HepG2 (cell line): Measurements from ENCODE around the gene SVOP. TPM values are rescaled to one million over a fixed set of nuclear protein-coding genes. Genes with fewer than 3 reads are reported as not detected.

Experiments
- BCL6 ChIP-seq: IDR thresholded peaks from 2 replicates; pipeline ENCODE4 v1.6.1; 2016; ENCODE audit warnings: missing genetic modification reagents, missing compliant biosample characterization
- BHLHE40 ChIP-seq: IDR thresholded peaks from 2 replicates; pipeline ENCODE4 v1.6.1; 2011; ENCODE audit warnings: low read length, improper control_type of control experiment
- GABPA ChIP-seq, 2 experiments: IDR thresholded peaks; 2 replicates each; pipeline ENCODE4 v1.6.1; 2011 to 2016; ENCODE audit warnings: low read depth in 2 of 2, low read length in 1 of 2, missing biosample characterization in 1 of 2, missing genetic modification characterization in 1 of 2
- GATAD1 ChIP-seq: IDR thresholded peaks from 2 replicates; pipeline ENCODE4 v1.6.1; 2016; ENCODE audit warnings: missing genetic modification reagents, missing compliant biosample characterization
- HNRNPK ChIP-seq: fragments of 200-400 bp; formaldehyde crosslinking; IDR thresholded peaks from 2 replicates; pipeline ENCODE4 v1.6.1; 2018; ENCODE audit warnings: low read length, low read depth, moderate library complexity, mild to moderate bottlenecking; ENCODE audit not compliant: poor library complexity, severe bottlenecking
- MED13 ChIP-seq: sonication (generic); formaldehyde crosslinking; IDR thresholded peaks from 2 replicates; pipeline ENCODE4 v1.5.0; 2020; ENCODE audit warnings: missing genetic modification reagents
- NFE2L1 ChIP-seq: sonication (generic); formaldehyde crosslinking; IDR thresholded peaks from 2 replicates; pipeline ENCODE4 v1.4.0; 2020; ENCODE audit warnings: missing genetic modification reagents, mild to moderate bottlenecking, borderline replicate concordance
- TCF7L2 ChIP-seq: IDR thresholded peaks from 2 replicates; pipeline ENCODE4 v1.6.1; 2011; ENCODE audit warnings: mild to moderate bottlenecking, low read depth, low read length, moderate library complexity
- ZFP1 ChIP-seq: IDR thresholded peaks from 2 replicates; pipeline ENCODE4 v1.6.1; 2016
- ZMYM4 ChIP-seq: sonication (generic); formaldehyde crosslinking; IDR thresholded peaks from 2 replicates; pipeline ENCODE4 v1.8.1; 2023; ENCODE audit warnings: mild to moderate bottlenecking, missing genetic modification reagents
- ZNF253 ChIP-seq: sonication (generic); formaldehyde crosslinking; IDR thresholded peaks from 2 replicates; pipeline ENCODE4 v1.8.0; 2022; ENCODE audit warnings: mild to moderate bottlenecking, missing genetic modification reagents, borderline replicate concordance
- ZNF282 ChIP-seq: fragments of 450-650 bp; IDR thresholded peaks from 2 replicates; pipeline ENCODE4 v1.6.1; 2018; ENCODE audit not compliant: partially characterized antibody
- ZNF460 ChIP-seq: sonication (generic); formaldehyde crosslinking; IDR thresholded peaks from 2 replicates; pipeline ENCODE4 v1.5.1; 2020; ENCODE audit warnings: missing genetic modification reagents, mild to moderate bottlenecking, borderline replicate concordance
- ZNF615 ChIP-seq: sonication (generic); formaldehyde crosslinking; IDR thresholded peaks from 2 replicates; pipeline ENCODE4 v1.5.0; 2020; ENCODE audit warnings: mild to moderate bottlenecking, missing genetic modification reagents, borderline replicate concordance
- ZNF772 ChIP-seq: sonication (generic); formaldehyde crosslinking; IDR thresholded peaks from 2 replicates; pipeline ENCODE4 v1.5.0; 2020; ENCODE audit warnings: mild to moderate bottlenecking, missing genetic modification reagents
- polyA plus RNA-seq, 8 experiments: library from polyadenylated mRNA; depleted of rRNA in 3 of 8; stranded (reverse) in 7 of 8; unstranded in 1 of 8; fragments of >200 nt; fragmentation: Illumina TruSeq in 4 of 8; extraction: Trizol in 4 of 8; gene quantifications; 2 replicates each; pipeline versions ENCODE4 v1.2.1 to v1.2.3, GENCODE V29; 2011 to 2016; ENCODE audit warnings: low read depth in 4 of 8, missing spikeins in 1 of 8, mixed read lengths in 1 of 8; ENCODE audit not compliant: insufficient read depth in 1 of 8
- total RNA-seq, 5 experiments: library from RNA; depleted of rRNA; stranded (reverse); fragments of >200 nt; fragmentation: Illumina TruSeq; extraction: Trizol; gene quantifications; 2 replicates each; pipeline ENCODE4 v1.2.3, GENCODE V29; 2016; ENCODE audit warnings: low read depth in 1 of 5
- TF ChIP-seq, protein P1 (sequence below): sonication (generic); formaldehyde crosslinking; IDR thresholded peaks from 2 replicates; pipeline ENCODE4 v1.4.0; 2020; ENCODE audit warnings: mild to moderate bottlenecking, low read depth, missing genetic modification reagents
- TF ChIP-seq, protein P2 (sequence below): sonication (generic); formaldehyde crosslinking; IDR thresholded peaks from 2 replicates; pipeline ENCODE4 v1.4.0; 2020; ENCODE audit warnings: missing genetic modification reagents
- TF ChIP-seq, protein P3 (sequence below): sonication (generic); formaldehyde crosslinking; IDR thresholded peaks from 2 replicates; pipeline ENCODE4 v1.8.0; 2022; ENCODE audit warnings: missing genetic modification reagents, mild to moderate bottlenecking, moderate library complexity, borderline replicate concordance
- TF ChIP-seq, protein P4 (sequence below): sonication (generic); formaldehyde crosslinking; IDR thresholded peaks from 2 replicates; pipeline ENCODE4 v1.4.0; 2020; ENCODE audit warnings: missing genetic modification reagents

SVOP gene
- total and polyA plus RNA-seq, 2 of the 13 experiments (the other 11 are each of a cell fraction or from before 2014, with no cell fraction given), result not detected

DNA sequence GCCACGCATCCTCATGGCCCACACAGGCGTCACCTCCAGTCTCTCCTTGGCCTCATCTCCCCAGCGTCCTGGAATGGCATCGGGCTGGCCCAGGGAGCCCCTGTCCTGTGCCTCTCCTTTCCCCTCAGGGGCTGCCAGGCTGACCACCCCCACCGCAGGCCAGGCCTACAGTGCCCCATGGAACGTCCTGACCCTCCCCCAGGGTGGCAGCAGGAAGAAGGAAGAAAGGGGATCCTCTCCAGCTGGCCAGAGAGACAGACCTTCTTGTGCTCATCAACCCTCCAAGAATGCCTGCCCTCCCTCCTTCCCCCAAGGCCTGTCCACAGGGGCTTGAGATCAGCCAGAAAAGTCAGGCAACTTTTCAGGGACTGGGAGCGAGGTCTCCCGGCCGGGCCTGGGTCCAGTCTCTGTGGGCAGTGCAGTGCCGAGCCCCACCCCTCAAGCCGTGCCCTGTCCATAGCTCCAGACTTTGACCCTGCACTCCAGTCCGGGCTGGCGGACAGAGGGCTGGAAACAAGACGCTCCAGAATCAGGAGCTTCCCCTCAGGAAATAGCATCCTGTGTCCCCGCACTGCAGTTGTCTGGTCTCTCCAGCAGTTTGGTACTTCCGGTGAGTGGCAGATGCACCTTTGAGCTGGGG lies 141.1 kb downstream of the SVOP start, which contains the start of gene DAO (continued):
- TF ChIP-seq TCF7L2, result no peak
- TF ChIP-seq BHLHE40, result no peak
- TF ChIP-seq, protein P1, sequence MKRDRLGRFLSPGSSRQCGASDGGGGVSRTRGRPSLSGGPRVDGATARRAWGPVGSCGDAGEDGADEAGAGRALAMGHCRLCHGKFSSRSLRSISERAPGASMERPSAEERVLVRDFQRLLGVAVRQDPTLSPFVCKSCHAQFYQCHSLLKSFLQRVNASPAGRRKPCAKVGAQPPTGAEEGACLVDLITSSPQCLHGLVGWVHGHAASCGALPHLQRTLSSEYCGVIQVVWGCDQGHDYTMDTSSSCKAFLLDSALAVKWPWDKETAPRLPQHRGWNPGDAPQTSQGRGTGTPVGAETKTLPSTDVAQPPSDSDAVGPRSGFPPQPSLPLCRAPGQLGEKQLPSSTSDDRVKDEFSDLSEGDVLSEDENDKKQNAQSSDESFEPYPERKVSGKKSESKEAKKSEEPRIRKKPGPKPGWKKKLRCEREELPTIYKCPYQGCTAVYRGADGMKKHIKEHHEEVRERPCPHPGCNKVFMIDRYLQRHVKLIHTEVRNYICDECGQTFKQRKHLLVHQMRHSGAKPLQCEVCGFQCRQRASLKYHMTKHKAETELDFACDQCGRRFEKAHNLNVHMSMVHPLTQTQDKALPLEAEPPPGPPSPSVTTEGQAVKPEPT (CRISPR knock-in tag), result peak; percentile 53; the same call in 1 of the 2 replicates
- TF ChIP-seq, protein P2, sequence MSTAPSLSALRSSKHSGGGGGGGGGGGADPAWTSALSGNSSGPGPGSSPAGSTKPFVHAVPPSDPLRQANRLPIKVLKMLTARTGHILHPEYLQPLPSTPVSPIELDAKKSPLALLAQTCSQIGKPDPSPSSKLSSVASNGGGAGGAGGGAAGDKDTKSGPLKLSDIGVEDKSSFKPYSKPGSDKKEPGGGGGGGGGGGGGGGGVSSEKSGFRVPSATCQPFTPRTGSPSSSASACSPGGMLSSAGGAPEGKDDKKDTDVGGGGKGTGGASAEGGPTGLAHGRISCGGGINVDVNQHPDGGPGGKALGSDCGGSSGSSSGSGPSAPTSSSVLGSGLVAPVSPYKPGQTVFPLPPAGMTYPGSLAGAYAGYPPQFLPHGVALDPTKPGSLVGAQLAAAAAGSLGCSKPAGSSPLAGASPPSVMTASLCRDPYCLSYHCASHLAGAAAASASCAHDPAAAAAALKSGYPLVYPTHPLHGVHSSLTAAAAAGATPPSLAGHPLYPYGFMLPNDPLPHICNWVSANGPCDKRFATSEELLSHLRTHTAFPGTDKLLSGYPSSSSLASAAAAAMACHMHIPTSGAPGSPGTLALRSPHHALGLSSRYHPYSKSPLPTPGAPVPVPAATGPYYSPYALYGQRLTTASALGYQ (CRISPR knock-in tag), result no peak
- no peak for TF ChIP-seq GATAD1 (CRISPR knock-in tag)
- TF ChIP-seq, protein P3, sequence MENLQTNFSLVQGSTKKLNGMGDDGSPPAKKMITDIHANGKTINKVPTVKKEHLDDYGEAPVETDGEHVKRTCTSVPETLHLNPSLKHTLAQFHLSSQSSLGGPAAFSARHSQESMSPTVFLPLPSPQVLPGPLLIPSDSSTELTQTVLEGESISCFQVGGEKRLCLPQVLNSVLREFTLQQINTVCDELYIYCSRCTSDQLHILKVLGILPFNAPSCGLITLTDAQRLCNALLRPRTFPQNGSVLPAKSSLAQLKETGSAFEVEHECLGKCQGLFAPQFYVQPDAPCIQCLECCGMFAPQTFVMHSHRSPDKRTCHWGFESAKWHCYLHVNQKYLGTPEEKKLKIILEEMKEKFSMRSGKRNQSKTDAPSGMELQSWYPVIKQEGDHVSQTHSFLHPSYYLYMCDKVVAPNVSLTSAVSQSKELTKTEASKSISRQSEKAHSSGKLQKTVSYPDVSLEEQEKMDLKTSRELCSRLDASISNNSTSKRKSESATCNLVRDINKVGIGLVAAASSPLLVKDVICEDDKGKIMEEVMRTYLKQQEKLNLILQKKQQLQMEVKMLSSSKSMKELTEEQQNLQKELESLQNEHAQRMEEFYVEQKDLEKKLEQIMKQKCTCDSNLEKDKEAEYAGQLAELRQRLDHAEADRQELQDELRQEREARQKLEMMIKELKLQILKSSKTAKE (CRISPR knock-in tag), result no peak
- TF ChIP-seq ZNF253 (CRISPR knock-in tag), result no peak
- TF ChIP-seq, protein P4, sequence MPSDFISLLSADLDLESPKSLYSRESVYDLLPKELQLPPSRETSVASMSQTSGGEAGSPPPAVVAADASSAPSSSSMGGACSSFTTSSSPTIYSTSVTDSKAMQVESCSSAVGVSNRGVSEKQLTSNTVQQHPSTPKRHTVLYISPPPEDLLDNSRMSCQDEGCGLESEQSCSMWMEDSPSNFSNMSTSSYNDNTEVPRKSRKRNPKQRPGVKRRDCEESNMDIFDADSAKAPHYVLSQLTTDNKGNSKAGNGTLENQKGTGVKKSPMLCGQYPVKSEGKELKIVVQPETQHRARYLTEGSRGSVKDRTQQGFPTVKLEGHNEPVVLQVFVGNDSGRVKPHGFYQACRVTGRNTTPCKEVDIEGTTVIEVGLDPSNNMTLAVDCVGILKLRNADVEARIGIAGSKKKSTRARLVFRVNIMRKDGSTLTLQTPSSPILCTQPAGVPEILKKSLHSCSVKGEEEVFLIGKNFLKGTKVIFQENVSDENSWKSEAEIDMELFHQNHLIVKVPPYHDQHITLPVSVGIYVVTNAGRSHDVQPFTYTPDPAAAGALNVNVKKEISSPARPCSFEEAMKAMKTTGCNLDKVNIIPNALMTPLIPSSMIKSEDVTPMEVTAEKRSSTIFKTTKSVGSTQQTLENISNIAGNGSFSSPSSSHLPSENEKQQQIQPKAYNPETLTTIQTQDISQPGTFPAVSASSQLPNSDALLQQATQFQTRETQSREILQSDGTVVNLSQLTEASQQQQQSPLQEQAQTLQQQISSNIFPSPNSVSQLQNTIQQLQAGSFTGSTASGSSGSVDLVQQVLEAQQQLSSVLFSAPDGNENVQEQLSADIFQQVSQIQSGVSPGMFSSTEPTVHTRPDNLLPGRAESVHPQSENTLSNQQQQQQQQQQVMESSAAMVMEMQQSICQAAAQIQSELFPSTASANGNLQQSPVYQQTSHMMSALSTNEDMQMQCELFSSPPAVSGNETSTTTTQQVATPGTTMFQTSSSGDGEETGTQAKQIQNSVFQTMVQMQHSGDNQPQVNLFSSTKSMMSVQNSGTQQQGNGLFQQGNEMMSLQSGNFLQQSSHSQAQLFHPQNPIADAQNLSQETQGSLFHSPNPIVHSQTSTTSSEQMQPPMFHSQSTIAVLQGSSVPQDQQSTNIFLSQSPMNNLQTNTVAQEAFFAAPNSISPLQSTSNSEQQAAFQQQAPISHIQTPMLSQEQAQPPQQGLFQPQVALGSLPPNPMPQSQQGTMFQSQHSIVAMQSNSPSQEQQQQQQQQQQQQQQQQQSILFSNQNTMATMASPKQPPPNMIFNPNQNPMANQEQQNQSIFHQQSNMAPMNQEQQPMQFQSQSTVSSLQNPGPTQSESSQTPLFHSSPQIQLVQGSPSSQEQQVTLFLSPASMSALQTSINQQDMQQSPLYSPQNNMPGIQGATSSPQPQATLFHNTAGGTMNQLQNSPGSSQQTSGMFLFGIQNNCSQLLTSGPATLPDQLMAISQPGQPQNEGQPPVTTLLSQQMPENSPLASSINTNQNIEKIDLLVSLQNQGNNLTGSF, result no peak
- TF ChIP-seq ZNF772, result 0 out of 2 replicates have a peak, but pooled peaks have one; percentile 66
- TF ChIP-seq ZNF615 (CRISPR knock-in tag), result no peak
- TF ChIP-seq NFE2L1, result no peak
- TF ChIP-seq ZNF282, result no peak
- TF ChIP-seq HNRNPK, result no peak
- peak; percentile 33 for TF ChIP-seq GABPA (IDR thresholded peaks at IDR 0.05; ENCODE audit: low read depth, low read length)
- TF ChIP-seq GABPA (CRISPR knock-in tag; IDR thresholded peaks at IDR 0.05; ENCODE audit: low read depth), result peak; percentile 68
- no peak for TF ChIP-seq ZFP1 (CRISPR knock-in tag)
- no peak for TF ChIP-seq MED13 (CRISPR knock-in tag)
- peak; percentile 68; the same call in 1 of the 2 replicates for TF ChIP-seq ZMYM4 (CRISPR knock-in tag)
- no peak for TF ChIP-seq BCL6
- TF ChIP-seq ZNF460 (CRISPR knock-in tag), result no peak; the same call in 1 of the 2 replicates
